ENCODE results near the gene FGF4.

The FGF4 gene

DNA sequence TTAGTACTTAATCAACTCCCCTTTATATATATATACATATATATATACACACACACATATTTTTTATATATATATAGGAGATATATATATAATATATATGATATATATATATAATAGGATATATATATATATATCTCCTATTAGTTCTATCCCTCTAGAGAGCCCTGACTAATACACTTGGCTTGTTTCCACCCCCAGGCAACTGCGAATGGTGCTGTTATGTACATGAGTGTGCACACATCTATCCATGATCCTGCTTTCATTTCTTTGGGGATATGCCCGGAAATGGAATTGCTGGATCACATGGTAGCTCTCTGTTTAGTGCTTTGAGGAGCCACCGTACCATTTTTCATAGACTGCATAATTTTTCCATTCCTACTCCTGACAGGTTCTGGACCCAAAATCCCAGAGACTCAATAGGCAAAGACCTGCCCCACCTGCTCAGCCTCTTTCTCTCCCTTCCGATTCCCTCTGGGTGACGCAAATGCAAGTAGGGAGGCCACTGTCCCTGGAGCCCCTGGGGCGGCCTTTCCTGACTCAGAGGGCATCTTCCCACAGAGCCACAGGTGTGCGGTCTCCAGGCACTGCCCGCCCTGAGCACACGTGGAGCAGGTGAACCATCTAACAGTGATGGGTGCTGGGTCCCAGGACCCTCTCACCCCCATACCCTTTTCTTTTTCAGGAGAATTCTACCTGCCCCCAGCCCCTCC is 32.1 kb upstream of the FGF4 start:
- no peak for DNase-seq (ENCODE audit: low read depth in 2 of 2)

DNA sequence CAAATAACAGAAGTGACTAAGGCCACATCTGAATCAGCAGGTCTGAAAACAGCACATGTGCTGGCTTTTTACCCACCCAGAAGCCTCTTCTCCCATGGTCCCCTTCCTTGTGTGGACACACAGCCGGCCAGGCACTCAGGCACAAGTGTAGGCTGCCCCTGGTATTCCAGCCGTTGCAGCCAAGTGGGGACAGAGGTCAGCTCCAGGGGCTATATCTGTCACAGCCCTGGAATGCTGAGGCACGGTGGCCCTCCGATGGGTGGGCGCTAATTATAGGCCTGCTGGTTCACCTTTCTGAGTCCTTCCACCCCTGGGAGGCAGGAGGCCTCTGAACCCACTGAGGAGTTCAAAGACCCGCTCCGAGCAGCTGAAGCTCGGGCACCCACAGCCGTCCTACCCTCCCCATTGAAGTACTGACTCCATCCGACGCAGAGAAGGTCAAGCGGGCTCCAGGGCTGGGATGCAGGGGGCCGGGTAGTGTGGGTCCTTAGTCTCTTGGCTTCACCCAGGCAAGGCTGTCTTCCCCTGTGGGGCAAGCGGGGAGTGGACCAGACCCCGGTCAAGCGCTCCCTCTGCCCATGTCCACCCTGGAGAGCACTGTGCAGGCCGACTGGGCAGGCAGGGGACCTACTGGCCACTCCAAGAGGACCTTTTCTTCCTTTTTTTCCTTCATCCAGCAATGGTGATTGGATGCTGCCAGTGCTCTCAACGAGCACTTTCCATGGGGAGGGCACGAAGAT is 29.8 kb upstream of the FGF4 start:
- no peak for DNase-seq (ENCODE audit: low read depth in 2 of 2)

DNA sequence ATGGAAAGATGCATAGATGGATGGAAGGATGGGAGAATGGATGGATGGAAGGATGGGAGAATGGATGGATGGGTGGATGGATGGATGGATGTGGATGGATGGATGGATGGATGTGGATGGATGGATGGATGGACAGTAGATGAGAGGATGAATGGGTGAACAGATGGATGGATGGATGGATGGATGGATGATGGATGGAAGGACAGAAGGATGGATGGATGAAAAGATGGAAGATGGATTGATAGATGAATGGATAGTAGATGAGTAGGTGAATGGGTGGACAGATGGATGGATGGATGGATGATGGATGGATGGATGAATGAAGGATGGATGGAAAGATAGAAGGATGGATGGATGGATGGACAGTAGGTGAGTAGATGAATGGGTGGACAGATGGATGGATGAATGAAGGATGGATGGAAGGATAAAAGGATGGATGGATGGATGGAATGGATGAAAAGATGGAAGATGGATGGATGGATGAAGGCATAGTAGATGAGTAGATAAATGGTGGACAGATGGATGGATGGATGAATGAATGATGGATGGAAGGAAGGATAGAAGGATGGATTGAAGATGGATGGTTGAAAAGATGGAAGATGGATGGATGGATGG is 28.6 kb upstream of the FGF4 start:
- no peak for DNase-seq (ENCODE audit: low read depth in 2 of 2)

DNA sequence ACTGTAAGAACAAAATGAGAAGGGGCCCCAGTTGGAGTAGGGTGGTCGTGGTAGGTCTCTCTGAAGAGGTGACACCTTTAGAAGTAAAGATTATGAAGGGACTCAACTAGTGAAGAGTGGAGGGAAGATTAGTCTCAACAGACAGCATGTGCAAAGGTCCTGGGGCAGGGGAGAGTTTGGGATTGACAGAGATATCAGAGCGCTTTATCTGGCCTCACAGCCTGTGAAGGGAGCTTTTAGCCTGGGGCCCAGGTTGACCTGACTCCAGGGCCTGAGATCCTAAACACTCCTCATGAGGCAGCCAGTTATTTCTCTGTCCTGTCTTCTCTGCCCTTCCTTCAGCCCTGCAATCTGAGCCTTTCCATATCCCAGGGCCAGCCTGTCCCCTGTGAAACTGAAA is 27.9 kb upstream of the FGF4 start:
- no peak for DNase-seq (ENCODE audit: low read depth in 2 of 2)

DNA sequence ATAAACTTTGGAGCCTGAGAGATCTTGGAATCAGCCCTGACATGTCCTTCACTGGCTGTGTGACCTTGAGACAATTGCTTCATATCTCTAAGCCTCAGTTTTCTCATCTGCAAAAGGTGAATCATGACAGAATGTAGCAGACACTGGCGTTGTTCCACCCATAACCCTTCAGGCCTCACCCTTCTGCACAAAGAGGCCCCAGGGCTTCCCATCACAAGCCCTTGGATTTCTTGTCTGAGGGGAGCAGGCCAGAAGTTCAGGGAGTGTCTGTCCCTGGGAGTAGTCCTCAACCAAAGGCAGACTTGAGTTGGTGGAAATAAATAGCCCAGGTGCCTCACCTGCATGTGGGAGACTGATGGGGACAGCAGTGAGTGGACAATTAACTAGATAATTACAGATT is 27.4 kb upstream of the FGF4 start:
- no peak for DNase-seq (ENCODE audit: low read depth in 2 of 2)

DNA sequence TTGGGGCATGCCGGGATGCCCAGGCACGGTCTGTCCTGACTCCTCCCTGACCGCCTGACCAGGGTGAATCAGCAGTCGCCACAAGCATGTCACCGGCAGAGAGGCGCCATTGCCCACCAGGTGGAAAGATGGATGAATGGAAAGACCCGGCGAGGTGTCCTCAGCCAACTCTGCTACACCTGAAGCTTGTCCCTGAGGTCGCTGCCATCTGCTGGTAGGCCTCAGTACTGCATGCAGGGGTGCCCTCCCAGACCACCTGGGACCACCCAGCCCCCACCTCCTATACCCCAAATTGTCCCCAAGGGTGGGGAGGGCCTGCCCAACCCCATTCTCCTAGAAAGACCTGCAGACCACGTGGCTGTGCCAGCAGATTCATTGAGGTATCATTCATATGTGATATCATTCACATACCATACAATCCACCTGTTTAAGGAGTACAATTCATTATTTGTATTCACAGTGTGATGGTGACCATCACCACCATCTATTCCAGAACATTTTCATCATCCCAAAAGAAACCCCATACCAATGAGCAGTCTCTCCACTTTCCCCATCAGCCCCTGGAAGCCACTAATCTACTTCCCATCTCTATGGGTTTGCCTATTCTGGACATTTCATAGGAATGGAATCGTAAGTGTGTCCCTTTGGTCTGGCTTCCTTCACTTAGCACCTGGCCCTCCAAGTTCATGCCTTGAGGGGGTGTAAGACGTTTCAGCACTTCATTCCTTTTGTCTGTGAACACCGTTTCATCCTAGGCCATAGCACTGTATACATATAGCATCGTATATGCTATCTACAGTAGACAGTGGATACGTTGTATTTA is 26.6 kb upstream of the FGF4 start:
- peak; percentile 16 to 30 for DNase-seq (ENCODE audit: low read depth in 2 of 2)

DNA sequence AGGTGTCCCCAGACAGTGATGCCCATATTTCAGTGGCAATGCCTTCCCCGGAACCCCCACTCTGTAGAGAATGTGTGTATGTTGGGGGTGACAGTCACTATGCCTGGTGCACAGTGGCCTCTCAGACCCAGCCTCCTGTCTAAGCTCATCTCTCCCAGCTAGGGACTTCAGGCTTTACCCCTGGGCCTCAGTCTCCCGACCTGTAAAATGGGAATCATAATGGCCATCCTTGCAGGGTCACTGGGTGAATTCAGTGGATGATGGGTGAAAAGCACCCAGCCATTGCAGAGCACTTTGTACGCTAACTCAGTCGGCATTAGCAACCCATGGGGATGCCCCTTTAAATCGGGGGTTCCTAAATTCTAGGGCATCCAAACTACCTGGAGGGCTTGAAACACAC is 25.1 kb upstream of the FGF4 start:
- DNase-seq (ENCODE audit: low read depth in 2 of 2): no peak

DNA sequence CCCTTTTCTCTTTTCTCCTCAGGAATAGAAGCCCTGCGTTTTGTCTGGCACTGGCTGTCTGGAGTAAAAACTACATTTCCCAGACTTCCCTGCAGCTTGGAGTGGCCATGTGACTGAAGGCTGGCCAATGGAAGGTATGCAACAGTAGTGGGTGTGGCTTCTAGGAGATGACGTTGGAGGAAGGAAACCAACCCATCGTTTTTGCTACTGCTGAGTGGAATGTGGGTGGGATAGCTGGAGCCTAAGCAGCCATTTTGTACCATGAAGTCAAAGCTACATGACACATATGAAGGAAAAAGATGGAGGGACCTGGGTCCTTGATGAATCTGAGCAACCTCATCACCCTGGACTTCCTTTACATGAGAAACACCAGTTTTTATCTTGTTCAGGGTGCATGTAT is 24.4 kb upstream of the FGF4 start:
- peak in 1 of 2 donors; percentile 5 for DNase-seq (ENCODE audit: low read depth in 2 of 2)

DNA sequence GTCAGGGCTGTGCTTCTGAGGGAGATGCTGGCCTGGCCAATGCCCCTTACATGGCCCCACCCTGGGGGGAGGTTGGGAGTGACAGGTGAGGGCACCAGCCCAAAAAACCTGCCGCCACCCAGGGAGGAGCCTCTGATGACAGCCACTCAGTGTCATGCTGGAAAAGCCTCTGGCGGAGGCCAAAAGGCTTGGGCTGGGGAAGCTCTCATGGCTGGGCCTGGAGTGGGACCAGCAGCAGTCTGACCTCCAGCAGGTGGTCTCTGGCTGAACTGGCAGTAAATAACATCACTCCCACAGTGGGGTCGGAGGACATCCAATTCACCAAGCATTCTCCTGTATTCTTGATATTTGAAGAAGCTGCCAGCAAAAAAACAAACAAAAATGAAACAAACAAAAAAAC is 24.0 kb upstream of the FGF4 start:
- no peak for DNase-seq (ENCODE audit: low read depth in 2 of 2)

DNA sequence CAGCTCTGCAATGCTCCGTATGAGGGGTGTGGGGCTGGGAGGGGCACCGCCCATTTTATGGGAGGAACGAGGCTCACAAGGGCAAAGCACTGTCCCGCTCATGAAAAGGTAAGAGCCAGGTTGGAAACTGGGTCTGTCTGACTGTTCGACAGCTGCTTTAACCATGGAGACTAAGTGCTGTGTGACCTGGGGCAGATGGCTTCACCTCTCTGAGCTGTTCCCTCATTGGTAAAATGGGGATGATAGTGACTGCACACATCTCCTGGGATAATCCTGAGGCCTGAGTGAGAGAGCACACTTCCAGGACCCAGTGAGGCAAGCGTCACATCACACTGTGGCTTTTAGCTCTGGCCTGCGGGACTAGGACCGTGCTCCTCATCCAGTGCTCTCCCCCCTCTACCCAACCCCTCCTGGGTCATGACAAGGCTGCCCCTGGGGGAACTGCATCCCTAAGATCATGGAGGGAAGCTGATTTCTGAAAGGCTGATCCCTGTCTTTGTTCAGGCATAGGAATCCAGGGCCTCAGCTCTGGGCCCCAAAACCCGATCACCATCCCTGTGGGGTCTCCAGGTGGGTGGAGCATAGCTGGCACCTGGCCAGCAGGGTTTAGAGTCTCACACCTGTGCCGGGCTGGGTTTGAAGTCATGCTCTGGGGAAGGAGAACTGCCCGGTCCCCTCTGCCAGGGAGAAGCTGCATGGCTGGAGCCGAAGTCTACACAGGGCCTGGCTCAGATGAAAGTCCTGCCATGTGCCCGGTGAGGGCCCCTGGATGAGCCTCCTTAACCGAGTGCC is 22.8 kb upstream of the FGF4 start:
- DNase-seq (ENCODE audit: low read depth in 2 of 2): no peak

DNA sequence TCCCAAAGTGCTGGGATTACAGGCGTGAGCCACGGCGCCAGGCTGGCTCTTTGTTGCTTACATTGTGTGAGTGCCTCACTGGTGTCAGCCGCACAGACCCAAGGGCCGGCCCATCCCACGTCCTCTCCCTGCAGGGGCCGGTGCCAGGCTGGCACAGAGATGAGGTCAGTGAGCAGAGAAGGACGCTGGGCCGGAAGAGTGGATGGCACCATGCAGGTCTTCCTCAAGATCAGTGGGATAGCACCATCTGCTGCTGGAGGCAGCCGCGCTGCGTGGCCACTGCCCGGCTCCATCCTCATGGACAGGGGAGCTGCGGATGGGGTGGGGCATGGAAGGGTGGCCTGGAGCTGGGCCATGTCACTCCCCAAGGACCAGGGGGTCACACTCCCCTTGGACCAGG is 22.0 kb upstream of the FGF4 start:
- DNase-seq (ENCODE audit: low read depth in 2 of 2): no peak

DNA sequence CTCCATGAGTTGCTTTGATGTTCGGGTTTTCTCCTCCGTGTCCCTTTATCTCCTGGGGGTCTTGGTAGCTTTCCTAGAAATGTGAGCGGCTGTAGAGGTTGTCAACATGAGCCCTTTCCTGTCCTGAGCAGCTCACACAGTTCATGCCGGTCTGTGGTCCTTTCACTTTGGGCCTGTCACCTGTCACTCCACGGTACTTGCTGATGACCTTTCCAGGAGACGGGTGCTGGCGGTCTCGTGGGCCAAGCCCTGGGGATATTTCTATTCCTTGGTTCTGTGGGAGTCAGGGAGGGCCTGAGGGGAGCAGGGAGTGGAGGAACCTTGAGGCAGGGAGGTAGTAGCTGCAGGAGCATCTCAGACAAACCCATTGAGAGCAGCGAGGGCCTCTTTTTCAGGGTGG is 20.9 kb upstream of the FGF4 start:
- DNase-seq (ENCODE audit: low read depth in 2 of 2): no peak

DNA sequence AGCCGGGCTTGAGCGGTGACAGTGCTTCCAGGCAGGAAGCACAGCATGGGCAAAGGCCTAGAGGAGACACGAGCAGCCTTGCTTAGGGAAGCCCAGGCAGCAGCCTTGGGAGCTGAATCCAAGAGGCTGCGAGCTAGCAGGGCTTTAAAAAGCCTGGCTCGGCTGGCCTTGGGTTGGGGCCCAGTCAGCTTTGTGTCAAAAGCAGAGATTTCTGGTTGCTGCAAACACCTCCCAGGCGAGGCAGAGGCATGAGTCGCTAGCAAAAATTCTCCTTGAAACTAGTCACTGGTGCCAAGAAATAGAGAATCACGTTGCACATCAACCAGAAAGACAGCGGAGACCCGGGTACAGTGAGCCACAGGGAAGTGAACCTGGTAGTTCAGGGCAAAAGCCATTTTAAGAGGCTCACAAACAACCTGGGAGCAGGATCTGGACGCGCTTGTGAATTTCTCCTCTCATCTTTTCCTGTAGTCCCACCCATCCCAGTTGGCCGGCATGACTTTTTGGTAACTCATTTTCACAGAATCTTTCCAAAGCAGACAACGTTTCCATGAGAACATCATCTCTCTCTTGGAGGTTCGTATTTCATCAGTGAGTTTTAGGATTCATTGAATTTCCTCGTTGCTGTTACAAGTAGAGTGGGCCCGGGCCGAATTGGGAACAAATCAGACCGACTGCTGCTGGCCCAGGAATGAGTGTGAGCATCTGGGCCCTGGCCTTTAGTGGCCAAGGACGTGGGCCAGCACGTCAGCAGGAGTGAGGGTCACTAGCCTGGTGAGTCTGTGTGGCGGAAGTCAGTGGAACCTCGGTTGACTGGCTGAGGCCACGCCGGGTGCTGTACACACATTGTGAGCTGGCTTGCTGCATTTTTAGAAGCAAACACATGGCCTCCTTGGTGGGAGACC is 16.4 kb upstream of the FGF4 start:
- no peak for DNase-seq (ENCODE audit: low read depth in 2 of 2)

DNA sequence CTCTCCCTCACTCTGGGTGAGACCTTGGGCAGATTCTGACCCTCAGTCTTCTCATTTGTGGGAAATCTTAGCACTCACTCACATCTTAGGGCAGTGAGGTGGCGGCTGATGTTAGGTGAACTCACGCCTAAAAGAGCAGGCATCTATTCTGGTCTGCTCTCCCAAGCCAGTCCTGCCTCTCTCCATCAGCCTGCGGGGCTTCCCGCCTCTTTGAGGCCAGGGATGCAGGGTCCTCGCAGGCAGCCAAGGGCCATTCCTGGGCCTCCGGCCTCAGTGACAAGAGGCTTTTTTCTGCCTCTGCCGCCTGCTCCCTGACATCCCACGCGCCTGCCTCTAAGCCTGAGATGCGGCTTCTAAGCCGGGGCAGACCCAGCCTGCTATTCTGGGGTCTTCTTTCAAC is 13.8 kb upstream of the FGF4 start:
- DNase-seq (ENCODE audit: low read depth in 2 of 2): no peak

DNA sequence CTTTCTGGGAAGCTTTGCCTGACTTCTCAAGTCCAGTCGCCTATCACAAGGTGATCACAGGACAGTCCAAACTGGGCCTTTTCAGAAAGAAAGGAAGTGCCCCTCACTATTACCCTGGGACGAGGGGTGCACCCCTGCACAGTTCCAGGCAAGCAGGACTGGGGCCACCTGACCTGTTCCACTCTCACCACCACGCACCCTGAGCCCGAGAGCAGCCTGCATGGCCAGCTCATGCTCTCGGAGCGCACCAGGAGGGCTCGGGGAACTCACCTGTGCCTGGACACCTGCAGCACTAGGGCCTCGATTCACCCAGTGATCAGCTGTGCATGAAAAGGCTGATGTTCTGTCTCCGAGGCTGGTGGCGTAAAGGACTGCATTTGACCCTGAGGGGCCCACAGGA is 12.8 kb upstream of the FGF4 start:
- no peak for DNase-seq (ENCODE audit: low read depth in 2 of 2)

DNA sequence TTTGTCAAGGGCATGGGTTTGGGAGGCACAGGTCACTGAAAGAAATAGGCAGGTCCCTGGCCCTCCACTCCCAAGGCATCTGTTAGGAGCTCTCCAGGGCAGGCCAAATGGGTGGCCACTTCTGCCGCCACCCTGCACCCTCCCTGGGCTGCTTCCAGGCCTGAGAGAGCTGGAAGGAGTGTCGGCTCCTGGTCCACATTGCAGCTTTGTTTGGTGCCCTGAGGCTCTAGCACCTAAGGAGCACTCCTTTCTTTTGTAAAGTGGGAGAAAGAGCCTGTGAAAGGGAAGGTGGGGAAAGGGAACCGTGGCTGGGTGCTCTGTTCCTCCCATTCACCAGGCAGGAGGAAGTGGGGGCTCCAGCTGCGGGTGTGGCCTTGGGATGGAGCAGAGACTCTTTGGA is 12.3 kb upstream of the FGF4 start:
- DNase-seq (ENCODE audit: low read depth in 2 of 2): no peak

DNA sequence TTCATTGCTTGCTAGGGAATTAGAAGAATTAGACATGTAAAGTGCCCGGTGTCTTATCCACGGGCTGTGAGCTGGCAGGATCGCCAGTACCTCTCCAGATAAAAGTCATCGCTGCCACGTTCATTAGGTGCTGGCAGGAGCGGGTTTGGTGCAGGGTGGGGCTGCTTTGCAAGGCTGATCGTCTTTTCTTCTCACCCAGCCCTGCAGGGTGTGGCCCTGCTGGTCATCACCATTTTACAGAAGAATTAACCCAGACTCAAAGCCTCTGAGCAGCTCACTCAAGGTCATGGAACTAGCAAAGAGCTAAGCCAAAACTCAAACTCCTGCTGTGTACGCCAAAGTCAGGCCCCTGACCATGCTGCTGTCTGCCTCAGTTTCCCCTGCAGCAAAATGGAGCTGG is 6.1 kb upstream of the FGF4 start:
- no peak for DNase-seq (ENCODE audit: low read depth in 2 of 2)

DNA sequence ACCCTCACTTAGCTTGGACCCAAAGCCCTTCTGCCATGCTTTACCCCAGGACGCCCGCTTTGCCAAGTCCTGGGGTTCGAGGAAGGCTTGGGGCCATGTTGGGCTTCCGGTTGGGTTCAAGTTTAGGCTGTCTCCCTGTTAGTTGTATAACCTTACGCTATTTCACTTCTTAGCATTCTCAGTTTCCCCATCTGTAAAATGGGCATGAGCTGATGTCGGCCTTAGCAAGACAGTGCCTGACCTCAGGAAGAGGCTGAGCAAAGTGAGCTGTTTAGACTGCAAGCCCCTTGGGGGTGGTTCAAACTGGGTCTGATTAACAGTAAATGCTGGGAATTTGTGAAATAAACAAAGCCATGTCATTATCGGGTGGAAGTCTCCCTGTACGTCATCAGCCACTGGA is 3.2 kb upstream of the FGF4 start:
- no peak for DNase-seq (ENCODE audit: low read depth in 2 of 2)

DNA sequence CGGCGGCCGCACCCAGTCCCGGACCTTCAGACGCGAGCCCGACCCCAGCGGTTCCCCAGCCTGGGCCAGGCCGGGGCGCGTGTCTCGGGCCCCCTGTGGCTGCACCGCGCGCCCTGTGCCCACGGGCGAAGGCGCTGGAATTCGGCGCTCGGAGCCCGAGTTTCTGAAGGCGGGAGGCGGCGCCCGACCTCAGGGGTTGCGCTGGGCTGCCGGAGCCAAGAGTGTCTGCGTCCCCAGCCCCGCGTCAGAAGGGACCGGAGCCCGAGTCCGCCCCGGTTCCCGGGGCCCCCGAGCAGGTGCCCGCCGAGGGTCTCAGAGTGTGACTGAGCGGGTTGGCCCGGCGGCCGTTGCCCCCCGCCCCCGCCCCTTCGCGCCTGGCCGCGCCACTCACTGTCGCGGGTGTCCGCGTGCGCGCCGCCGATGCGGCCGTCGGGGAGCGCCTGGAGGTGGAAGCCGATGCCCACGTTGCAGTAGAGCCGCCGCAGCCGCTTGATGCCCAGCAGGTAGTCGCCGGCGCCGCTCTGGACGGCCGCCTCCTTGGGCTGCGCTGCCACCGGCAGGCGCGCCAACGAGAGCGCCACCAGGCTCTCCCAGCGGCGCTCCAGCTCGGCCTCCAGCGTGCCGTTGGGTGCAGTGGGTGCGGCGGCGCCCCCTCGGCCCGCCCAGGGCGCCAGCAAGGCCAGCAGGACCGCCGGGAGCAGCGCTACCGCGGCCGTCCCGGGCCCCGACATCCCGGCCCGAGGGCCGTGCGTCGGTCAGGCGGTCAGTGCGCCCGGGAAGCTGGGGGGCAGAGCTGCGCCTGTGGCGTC is 583 bp downstream of the FGF4 start:
- no peak for DNase-seq (ENCODE audit: low read depth in 2 of 2)
